HG03159 (cell line): ENCODE data around the gene EDEM3.
"Not testable (repeated sequence)": the region's sequence is repeated elsewhere in the genome, so short reads cannot be mapped to it uniquely, and the experiment has no call there.

Experiments
- ATAC-seq: cut with Tn5 transposase; IDR thresholded peaks from one replicate; pipeline ENCODE4 v1.9.1; 2021; ENCODE audit warnings: mild to moderate bottlenecking, moderate library complexity; ENCODE audit not compliant: unreplicated experiment

EDEM3 gene, protein sequence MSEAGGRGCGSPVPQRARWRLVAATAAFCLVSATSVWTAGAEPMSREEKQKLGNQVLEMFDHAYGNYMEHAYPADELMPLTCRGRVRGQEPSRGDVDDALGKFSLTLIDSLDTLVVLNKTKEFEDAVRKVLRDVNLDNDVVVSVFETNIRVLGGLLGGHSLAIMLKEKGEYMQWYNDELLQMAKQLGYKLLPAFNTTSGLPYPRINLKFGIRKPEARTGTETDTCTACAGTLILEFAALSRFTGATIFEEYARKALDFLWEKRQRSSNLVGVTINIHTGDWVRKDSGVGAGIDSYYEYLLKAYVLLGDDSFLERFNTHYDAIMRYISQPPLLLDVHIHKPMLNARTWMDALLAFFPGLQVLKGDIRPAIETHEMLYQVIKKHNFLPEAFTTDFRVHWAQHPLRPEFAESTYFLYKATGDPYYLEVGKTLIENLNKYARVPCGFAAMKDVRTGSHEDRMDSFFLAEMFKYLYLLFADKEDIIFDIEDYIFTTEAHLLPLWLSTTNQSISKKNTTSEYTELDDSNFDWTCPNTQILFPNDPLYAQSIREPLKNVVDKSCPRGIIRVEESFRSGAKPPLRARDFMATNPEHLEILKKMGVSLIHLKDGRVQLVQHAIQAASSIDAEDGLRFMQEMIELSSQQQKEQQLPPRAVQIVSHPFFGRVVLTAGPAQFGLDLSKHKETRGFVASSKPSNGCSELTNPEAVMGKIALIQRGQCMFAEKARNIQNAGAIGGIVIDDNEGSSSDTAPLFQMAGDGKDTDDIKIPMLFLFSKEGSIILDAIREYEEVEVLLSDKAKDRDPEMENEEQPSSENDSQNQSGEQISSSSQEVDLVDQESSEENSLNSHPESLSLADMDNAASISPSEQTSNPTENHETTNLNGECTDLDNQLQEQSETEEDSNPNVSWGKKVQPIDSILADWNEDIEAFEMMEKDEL

DNA sequence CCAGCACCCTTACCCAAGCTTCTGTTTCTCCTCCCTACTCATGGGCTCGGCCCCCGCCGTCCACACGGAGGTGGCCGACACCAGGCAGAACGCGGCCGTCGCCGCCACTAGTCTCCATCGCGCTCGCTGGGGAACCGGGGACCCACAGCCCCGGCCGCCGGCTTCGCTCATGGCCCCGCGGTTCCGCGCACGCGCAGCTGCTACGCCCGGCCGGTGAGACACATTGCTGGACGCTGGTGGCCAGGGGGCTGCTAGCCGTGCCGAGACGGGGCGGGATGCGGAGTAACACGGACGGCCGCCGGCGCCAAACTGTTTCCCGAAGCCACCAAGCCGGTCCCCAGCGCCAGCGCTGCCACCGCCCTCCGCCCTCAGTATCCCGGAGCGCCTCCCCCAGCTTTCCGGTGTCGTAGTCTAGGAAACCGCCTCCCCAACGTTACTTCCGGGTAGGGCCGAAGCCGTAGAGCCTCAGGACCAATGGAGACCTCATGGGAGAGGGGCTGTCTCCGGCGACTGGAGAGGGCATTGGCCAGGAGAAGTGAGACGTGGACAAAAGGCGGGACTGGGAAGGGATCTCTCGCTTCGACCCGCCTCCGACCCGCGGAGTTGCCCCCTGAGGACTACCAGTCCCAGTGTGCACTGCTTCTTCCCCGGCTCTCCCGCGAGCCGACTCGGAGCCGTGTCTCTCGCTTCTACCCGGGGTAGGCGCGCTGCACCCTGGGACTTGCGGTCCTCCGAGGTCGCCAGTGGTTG is at the start of gene EDEM3:
Gene EDEM3 (minus strand): TSS at position 383 of the 750 bp plus-strand sequence. CDS start 212 bp downstream, at position 171.
- peak; percentile 95 for ATAC-seq

DNA sequence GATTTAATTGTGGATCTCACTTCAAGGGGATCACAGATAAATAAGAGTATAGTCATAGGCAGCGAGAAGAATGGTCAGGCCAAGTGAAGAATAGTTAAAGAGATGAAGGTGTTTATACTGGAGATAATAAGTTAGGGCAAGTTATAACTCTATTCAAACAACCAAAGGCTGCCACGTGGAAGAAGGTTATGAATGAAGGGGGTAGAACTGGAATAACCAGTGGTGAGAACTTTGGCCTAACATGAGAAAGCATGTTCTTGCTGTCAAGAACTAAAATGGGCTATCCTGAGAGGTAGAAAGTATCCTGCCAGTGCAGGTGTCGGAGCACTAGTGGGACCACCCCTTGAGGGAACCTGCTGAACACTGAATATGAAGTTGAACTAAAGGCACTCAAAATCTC is 49.6 kb upstream of the EDEM3 start:
- no peak for ATAC-seq

DNA sequence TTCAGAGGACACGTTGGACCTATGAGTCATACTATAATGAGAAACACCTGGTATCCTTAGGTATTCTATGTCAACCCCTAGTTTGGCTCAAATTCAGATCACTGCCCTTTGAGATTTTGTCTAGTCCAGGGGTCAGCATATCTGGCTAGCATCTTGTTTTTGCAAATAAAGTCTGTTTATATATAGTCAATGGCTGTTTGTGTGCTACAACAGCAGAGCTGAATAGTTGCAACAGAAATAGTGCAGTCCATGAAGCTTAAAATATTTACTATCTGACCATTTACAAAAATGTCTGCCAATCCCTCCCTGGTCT is 48.5 kb upstream of the EDEM3 start:
- no peak for ATAC-seq

DNA sequence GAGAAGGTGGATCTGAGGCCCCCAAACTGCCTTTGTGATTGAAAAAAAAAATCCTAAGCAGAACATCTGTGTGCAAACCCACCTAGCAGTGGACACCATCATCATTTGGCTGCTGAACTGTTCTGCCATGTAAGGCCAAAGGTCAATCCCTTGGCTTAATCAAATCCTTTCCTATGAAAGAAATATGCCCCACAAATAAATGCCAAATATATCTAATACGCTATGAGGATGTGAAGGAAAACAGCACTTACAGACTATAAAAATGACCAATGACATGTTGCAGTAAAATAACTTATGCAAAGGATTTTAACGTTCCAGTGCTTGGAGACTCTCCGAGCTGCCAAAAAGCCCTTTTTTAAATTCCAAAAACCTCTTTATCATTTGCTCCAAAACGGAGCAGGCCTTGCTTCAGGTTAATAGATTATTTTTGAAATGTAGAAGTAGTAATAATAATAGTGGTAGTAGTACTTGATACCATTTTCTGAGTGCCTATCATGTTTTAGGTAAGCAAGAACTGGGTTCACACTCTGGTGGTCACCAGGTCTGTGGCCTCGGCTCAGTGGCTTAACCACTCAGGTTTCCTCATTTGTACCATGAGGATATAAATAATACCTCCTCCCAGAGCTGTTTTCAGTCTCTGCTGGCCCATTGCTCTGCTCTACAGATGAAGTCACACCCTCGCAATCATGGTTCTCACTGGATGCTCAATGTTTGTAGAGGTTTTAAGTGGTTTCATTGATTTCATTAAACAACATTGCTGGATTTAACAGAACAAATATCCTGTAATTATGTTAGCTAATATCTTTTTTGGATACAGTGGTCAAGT is 47.9 kb upstream of the EDEM3 start:
- no peak for ATAC-seq

DNA sequence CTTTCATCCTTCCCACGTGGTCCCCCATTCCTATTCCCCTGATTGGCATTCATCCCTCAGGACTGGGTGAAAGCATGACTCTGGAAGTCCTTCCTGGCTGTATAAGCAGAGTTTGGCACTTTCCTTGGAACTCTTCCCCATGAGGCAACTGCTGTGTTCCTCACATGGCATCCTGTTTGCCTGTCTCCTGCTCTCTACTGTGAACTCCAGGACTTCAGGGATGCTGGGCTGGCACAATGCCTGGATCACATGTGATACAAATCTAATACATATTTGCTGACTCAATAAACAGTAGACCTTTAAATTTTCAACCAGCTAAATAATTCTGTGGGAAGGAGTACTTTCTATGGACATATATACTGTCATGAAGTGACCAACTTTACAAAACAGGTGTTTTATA is 46.8 kb upstream of the EDEM3 start:
- ATAC-seq, result no peak

DNA sequence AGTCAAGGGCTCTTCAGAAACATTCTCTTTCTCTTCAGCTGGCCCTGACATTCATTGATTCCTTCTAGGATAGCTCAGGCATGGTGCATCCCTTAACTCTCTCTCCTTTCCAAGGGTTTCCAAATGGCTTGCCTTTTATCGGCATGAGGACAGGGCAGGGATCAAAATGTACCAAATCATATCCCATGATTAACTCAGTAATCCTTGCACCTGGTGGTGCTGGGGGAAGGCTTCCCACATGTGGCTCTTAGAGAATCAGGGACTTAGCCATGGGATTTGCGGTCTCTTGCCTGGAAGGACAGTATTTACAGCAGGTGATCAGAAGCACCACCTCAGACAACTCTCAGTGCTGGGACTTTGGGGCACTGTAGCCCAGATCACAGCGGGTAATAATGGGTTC is 46.2 kb upstream of the EDEM3 start:
- no peak for ATAC-seq

DNA sequence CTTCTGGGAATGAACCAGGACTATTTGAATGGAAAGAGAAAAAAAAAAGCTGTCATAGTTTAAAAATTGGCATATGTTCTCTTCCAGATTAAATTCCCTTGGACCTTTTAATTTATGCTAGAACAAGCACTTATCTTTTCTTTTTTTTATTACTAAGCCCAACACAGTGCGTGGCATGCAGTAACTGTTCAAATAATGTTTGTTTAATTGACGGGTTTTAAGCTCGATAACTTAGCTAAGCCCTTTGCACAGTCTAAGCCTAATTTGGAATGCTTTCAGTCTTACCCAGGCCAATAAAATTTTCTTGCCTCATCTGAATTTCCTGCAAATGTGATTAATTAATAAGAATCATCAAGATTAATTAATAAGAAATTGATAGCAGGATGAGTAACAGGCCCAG is 39.3 kb upstream of the EDEM3 start:
- no peak for ATAC-seq

DNA sequence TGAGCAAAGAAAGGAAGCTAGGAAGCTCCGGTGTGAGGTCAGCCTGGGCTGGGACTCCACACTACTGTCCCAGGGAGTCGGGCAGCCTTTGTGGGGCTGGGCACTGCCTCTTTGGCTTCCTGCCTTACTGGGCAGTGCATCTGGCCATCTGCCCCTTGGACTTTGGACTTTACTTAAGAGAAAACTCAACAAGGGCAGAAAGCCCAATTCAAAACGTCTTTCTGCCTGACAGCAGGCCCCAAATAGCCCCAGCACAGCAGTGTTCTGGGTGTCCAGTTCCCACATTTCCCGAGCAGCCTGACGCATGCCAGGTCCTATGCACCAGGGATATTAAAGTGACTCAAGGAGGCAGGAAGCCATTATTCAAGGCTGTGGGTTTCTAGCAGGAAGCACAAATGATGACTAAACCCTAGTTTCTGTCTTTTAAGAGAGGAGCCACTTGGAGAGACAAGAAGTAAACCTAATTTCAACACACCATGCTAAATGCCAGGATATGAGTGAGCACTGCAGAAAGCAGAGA is 37.9 kb upstream of the EDEM3 start:
- no peak for ATAC-seq

DNA sequence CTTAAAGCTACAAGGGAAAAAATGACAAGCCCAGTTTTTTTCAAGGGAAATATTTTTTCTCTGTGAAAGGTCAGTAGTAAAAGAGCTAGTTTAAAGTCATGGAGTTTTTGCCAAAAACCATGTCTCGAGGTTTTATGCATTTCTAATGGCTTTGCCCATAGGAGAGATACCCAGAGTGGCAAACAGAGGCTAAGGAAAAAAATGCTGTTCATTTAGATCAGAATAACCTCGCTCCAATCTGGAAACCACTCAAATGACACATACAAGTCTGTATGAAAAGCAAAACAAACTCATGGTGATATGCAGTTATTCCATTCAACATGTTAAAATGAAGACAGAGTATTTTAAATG is 36.9 kb upstream of the EDEM3 start:
- no peak for ATAC-seq

DNA sequence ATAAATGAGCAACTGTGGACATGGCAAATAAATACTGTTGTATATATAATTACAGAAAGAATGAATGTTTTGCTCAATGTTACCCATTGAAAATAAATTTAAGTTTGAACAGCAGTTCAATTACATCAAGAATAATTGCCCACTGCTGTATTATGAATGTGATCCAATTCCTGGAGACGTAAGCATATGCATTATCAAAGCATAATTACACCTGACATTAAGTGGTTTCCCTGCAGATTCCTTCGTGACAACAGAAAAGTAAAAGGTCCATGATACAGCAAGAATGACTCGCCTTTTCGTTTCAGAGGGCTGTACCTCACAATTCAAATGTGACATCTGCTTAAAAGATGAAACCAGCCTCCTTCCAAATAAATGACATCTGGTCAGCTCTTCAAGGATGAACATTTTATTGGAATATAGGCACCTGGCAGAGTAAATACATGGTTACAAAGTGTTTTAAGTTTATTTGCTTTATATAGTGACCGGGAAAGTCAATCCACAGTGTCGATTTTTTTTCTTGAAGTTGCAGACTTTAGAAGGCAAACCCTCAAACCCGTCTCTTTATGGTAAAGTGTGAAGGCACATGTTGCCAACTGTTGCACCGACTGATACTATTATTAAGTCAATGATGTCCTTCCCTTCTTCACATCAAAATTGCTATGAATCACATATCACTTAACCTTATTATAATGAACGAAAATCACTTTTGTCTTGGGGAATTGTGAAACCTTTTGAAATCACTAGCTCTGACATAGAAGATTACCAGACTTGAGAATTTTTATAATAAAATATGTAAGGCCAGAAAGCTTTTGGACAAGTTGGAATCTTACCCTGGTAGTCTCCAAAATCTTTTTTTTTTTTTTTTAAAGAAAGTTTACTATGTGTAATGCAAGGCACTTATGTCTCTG is 36.2 kb upstream of the EDEM3 start:
- ATAC-seq, result no peak

DNA sequence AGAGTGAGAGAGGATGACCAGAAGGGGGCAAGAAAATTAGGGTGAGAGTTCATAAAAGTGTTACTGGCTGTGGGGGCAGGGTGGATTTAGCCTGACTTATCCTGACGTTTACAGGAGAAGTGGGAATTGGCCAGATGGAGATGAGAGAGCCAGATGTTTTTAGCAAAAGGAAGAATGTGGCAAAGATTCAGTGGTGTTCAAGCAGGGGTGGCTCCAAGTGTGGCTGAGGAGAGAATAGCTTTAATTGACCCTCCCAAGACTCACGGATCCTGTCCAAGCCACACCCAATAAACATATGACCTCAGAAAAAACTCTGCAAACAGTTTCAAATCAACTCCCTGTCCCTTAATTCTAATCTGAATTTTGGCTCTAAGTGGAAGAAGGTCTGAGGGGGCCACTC is 35.2 kb upstream of the EDEM3 start:
- ATAC-seq, result no peak

DNA sequence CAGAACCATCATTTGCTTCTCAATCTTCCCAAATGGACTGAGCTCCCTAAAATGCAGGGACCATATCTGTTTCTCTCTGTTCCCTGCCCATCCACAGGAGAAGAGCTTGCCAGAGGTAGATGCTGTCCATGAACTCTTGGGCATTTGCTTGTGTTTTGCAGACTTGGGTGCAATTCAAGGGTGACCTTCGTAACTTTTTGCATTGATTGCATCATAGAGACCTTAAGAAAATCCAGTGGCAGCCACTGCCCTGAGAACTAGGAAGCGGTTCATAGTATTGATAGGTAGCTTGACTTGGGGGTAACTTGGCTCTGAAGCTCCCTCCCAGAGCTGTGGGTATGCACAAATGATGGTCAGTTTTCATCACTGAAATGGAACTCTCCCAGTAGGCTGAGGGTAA is 34.3 kb upstream of the EDEM3 start:
- no peak for ATAC-seq

DNA sequence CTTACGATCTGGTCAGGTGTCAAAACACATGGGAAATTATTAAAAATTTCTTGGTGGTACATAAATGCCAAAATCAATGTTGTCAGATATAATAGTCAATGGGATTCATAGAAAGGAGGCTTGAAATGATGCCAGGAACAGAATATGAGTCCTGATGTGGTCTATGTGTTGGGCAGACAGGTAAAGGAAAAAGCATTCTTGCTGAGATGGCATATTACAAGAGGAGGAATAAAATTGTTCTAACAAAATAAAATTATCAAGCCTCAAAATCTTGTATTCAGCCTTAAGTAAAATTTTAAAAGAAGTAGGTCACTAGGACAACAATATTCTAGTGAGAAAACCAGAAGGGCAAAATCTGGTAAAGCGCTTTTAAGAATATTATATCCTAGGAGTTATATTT is 30.9 kb upstream of the EDEM3 start:
- no peak for ATAC-seq

DNA sequence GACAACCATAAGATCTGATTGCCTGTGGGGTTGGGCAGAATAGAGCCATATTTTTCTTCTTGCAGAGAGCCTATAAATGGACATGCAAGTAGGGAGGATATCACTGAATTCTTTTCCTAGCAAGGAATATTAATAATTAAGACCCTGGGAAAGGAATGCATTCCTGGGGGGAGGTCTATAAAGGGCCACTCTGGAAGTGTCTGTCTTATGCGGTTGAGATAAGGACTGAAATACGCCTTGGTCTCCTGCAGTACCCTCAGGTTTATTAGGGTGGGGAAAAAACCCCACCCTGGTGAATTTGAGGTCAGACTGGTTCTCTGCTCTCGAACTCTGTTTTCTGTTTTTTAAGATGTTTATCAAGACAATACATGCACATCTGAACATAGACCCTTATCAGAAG is 29.1 kb upstream of the EDEM3 start:
- not testable (repeated sequence) for ATAC-seq

DNA sequence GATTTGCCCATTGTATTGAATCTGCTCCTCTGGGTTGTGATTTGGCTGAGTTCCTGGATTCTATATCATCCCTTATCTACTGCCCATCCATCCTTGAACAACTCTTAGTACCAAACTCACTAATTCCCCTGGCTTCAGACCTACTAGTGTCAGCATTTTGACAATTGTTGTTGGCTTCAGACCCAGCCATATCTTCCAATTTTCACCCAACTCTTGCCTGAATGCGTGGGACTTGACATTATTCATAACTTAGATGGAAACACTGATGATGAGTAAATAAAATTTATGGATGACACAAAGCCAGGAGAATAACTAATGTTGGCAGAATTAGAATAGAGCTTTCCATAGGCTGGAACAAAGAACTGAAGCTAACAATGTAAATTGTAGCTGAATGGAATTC is 27.3 kb upstream of the EDEM3 start:
- no peak for ATAC-seq

DNA sequence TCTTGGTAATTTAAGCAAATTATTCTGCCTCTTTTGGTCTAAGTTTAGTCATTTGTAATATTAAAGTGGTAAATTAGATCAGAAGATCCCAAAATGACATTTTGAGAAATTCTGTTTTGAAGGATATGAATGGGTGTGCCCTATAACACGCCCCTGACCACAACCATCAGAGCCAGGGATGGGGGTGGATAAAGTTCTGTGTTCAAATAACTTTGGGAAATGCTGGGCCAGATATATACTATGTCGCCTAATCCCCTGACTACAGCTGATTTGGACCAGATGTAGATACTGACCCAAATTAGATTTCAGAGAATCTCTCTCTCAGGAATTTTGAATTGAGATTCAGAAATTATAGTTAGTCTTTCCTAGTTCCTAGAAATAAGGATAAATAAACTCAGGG is 21.2 kb upstream of the EDEM3 start:
- no peak for ATAC-seq

DNA sequence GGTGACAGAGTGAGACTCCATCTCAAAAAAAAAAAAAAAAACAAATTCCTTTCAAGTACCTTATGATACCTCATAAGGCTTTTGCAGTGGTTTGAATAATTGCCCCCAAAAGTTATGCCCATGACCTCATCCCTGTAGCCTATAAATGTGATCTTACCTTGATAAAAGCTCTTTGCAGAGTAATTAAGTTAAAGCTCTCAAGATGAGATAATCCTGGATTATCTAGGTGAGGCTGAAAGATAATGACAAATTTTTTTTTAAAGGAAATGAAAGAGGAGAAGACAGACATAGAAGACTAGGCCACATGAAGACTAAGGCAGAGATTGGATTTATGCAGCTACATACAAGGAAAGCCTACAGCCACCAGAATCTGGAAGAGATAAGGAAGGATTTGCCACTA is 20.7 kb upstream of the EDEM3 start:
- no peak for ATAC-seq

DNA sequence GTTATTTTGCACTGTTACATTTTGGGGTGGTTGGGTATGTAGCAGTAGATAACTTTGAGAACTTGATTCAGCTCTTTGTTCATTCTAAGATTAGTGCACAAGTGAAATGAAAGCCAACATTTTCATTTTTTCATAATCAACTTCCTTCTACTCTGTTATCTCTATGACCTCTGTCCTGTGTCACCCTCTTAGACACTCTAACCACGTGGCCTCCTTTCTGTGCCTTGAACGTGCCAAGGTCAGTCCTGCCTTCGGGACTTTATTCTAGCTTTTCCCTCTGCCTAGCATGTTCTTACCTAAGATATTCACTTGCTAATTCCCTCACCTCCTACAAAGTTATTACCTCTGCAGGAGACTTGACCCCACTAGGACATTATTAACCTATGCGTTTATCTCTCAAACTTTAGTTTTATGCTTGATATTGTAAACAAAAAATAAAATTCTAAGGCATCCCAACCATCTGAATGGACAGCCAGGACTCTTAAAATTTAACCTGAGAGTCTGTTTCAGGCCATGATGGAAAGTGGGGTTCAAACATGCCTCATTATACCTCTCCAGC is 19.2 kb upstream of the EDEM3 start:
- ATAC-seq, result no peak

DNA sequence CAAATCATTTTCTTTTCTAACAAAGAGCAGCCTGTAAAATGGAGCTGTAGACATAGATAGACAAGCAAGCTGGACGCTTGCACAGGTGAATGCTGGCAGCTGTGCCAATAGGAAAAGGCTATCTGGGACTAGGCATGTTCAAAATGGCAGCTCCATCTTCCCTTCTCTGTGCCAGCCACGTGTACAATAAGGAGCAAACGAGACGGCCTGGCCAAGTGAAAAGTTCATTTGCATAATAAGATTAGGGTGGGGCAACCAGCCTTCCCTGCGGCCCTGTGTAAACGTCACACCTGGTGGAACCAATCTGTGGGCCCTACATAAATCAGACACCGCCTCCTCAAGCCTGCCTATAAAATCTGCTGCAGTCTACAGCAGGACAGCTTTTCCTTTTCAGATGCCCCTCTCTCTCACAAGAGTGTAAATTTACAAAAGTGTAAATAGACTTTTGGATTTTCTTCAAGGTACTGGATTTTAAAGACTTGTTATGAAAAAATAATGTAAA is 16.6 kb upstream of the EDEM3 start:
- ATAC-seq, result no peak
